GM20431 (cell line): ENCODE results near the gene CRHR2.

Experiments
- in situ Hi-C: fragments of 300-500 bp; cut with MseI, MboI; formaldehyde crosslinking; loops from one replicate; pipeline ENCODE4 v1.15.0; 2020; ENCODE audit warnings: low sequenced_read_pairs; ENCODE audit not compliant: unreplicated experiment

Gene CRHR2

DNA sequence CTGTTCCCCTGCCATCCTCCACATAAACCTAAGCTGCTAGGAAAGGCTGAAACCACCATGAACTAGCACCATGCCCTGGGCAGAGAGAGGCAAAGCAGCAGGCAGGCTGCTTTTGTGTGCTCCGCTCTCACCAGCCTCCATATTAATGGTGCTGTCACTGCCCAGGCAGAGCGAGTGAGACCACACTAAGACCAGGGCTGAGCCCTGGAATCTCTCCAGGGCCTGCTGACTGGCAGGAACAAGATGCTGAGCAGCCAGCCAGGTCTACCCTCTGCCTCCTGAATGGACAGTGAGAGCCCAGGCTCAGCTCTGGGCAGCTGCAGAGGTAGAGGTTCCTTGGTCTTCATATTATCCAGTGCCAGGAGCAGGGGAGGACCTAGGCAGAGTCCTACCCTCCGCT lies 1.6 kb upstream of the CRHR2 start:
- in situ Hi-C loops: no loop called here

DNA sequence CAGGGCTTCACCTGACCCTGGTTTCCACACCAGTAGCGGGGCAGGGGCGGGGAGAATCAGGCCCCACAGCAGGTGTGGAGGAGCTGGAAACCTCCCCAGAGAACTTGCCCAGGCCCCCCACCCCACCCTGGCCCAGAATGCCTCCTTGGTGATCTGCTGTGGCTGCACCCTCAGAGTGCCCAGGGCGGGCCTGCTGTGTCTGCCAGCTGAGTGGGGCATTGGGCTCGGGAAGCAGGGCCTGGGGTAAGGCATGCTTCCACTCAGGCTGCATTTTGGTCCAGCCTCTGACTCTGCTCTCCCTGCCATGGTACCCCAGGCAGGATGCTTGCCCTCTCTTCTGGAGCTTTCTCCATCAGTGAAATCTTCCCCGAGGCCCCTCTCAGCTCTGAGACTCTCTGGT lies 1.1 kb upstream of the CRHR2 start:
- in situ Hi-C loops: no loop called here

DNA sequence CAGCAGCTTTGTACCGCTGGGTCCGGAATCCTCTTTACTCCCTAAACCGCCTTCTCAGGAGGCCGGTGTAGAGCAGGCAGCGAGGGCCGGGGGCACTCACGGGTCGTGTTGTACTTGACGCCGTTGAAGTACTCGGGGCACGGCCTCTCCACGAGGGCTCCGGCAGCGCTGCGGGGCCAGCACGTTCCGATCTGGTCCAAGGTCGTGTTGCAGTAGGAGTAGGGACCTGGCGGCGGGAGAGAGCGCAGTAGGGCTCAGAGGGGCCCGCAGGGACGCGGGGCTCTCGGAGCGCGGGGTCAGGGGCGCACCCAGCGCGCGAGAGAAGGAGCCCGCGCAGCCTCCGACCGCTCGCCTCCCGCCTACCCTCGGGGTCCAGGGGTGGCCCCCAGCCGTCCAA lies 443 bp downstream of the CRHR2 start:
- in situ Hi-C loops: no loop called here

DNA sequence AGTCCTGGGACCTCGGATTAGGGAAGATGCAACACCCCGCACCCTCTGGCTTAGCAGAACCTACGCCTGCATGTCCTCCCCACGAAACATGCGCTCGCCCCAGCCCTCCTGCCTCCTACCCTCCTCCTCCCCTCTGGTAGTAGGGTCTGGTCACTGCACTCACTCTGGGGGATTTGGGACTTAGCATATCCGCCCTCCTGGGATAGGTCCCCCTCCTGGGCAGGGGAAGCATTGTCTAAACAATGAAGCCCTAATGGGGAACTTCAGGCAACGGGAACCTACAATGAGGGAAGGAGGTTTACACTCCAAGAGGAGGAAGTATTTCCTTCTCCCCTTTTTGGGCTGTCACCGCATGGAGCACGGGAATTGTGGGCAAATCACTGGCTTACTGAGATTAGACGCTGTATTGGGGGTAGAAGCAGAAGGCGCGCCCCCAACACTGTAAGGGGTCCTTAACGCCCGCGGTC lies 892 bp downstream of the CRHR2 start:
- in situ Hi-C loops: no loop called here

DNA sequence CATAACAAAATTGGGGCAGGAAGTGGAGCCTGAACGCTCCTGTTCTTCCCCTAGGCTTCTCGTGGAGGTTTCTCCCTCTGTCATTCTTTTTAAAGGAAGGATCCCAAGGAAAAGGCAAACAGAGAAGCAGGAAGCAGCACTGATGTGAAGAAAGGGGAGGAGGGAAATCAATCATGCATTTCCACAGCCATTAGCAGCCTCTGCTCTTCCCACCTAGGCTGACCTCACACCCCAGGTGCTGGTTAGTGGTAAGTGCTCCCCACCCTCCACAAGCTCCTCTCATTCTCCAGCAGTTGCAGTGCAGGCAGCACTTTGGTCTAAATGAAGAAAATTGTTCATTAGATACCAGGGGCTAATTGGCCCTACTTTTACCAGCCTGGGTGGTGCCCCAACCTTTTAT lies 2.6 kb downstream of the CRHR2 start:
- in situ Hi-C loops: no loop called here

DNA sequence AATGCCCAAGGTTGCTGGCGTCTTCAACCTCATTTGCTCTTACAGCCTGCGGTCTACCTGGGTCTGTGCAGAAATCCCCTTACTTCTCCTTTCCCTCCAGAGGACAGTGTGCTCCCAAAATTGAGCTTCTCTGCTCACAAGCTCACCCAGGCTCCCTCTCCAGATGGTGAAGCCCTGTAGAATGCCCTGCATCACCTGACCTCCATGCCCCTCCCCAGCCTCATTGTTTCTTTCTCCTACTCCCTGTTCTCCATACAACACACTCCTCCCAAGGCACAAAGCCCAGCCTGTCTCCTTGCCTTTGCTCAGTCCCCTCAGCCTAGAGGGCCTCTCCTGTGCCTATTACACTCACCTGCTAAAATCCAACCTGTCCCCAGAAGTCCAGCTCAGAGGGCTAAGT lies 3.5 kb downstream of the CRHR2 start:
- in situ Hi-C loops: no loop called here

DNA sequence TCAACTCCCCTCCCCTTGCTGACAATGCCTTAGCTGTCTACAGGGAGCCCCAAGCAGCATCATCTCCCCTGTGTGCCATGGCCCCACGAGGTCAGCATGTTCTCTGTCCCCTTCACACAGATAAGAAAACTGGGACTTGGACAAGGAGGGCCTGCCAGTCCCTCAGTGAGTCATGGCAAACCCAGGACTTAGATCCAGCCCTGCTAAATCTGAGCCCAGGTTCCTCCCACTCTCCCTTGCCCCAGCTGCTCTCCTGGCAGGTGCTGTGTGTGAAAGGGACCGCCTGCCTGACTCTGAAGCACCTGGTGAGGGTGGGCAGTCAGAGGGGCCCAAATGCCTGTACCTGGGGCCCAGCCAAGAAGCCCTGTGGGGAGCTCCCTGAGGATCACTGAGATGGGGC lies 7.4 kb downstream of the CRHR2 start:
- in situ Hi-C loops: no loop called here

DNA sequence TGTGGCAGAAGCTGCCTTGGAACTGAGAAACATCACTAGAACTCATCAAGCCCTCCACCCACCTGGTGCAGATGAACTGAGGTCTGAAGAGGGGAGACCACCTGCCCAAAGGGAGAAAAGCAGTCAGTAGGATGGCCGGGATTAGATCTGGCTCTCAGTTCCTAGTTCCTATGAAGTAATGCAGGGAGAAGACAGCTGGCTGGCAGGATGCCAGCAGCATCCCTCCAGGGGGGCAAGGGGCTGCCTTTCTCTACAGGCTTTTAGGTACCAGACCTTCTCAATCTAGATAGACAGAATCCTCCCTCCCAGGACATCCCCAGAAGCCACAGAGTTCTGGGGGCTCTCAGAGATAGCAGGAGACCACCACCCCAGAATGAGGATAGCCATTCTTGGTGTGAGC lies 7.8 kb downstream of the CRHR2 start:
- in situ Hi-C loops: no loop called here

DNA sequence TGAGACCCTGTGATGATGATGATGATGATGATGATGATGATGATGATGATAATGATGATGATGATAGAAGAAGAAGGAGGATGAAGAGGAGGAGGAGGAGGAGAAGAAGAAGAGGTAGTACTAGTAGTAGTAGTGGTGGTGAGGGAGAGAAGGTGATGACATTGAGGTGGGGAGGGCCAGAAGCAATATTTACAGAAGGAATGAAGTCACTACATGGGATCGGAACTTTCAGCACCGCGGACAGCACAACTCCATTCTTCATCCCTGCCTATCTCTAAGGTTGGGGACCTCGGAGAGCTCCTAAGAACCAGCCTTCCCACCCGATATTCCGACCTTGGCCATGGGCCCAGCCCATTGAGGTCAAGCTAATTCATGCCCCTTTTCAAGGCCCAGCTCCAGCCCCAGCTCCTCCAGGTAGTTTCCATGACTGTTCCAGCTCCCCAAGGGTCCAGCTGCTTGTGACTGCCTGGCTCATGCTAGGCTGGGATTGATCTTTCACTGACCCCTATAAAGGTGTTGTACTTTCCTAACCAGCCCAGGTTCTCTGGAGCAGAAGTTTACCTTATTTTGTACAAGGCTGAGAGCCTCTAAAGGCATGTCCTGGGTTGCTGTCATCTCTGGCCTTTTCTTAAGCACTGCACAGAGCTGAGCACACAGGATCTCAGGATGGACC lies 10.3 kb downstream of the CRHR2 start:
- in situ Hi-C loops: no loop called here

DNA sequence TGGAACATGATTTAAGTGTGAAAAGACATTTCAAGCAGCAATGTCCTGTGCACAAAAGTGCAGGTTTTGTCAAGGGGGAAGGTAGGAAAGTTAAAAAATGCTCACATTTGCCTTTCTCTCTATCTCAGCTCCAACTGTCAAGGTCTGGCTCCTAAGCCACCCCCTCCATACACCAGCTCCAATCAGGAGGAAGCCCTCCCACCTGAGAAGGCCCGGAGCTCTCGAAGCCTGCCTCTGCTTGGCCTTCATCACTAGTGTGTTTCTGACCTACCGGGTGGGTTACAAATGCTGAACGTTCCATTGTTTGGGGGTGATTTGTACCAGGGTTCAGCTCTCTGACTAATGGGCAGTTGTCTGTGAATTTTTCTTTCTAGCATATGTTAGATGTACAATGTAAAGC lies 14.2 kb downstream of the CRHR2 start:
- in situ Hi-C loops: no loop called here

DNA sequence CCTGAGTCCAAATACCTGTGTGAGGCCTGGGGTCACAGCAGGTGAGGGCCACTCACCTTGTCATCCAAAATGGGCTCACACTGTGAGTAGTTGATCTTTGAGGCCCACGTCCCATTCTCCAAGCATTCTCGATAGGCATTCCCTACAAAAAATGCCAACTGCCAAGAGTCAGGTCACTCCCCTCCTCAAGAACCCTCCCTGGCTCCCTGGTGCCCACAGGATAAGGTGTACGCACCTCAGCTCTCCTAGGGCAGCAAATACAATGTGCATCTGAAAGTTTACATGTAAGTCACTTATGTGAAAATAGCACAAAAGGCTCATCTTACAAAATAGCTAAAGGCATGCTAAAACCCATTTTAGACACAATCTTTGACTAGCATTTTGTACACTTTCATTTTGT lies 15.1 kb downstream of the CRHR2 start:
- in situ Hi-C loops: no loop called here

DNA sequence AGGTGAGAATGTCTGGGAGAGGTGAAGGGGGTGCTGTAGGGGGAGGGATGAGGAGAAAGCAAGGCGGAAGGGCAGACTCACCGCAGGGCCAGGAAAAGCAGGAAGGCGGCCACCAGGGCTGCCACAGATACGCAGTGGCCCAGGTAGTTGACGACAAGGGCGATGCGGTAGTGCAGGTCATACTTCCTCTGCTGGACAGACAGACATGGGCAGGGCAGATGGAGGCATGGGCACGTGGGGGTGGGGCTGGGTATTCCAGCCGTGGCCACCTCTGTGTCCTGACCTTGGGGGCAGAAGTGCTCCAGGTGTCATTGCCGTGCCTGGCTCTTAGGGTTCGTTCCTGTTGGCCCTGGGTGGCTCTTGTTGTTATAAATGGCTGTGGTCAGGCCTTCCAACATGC lies 16.8 kb downstream of the CRHR2 start:
- in situ Hi-C loops: no loop called here

DNA sequence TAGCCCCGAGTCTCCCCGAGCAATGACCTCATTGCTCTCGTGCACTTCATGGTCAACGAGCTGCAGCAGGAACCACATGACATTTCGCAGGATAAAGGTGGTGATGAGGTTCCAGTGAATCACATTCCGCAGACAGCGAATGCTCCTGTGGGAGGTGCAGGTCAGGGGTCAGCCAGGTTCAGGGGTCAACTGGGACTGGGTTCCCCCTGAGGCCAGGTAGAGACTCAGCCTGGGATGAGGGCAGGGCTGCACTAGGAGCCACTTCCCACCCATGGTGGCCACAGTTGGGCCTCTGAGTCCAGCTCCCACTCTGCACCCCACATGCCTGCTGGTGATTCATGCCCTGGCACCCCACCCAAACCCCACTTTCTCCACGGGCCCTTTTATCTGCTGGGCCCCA lies 17.2 kb downstream of the CRHR2 start:
- in situ Hi-C loops: no loop called here

DNA sequence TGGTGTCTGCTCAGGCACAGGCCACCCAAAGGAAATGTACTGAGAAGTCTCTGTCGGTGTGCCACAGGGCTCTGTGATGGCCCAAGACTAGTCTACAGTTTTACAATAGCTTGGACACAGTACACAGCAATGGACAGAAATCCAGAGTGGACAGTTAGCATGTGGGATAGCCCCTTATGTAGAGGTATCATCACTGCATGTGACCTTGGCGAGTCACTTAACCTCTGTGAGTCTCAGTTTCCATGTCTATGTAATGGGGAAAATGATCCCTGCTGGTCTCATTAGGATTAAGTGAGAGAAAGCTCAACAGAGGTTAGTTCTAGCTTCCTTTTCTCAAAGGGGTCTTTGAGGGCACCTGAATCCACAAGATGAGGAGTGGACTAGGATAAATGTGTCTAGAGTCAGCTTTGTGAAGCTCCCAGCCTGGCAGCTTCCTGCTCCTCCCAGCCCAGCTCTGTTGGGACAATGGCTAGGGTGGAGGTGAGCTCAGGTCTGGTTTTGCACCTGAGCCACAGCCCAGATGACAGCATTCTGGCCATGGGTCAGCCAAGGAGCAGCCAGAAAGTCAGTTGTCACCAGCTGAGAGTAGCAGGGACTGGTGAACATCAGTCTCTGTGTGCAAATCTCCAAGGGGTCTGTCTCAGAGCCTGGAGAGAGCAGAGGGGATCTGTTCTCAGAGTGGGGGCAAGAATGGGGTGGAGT lies 17.9 kb downstream of the CRHR2 start:
- in situ Hi-C loops: no loop called here

DNA sequence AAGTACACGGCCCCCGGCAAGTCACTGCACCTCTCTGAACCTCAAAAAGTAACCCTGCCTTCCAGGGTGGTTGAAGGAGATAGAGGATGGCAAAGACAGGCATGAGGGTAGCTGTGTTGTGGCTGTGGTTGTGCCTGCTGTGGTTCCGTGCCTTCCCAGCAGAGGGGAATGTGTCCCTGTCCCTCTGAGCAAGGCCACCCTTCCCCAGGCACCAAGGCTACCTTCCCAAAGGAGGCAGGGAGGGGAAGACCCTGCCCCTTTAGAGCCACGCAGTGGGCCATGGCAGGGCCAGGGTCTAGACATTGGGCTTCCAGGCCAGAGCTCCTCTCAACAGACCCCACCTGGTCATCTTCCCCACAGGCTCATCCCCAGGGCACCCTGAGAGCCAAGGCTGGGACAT lies 18.8 kb downstream of the CRHR2 start:
- in situ Hi-C loops: no loop called here

DNA sequence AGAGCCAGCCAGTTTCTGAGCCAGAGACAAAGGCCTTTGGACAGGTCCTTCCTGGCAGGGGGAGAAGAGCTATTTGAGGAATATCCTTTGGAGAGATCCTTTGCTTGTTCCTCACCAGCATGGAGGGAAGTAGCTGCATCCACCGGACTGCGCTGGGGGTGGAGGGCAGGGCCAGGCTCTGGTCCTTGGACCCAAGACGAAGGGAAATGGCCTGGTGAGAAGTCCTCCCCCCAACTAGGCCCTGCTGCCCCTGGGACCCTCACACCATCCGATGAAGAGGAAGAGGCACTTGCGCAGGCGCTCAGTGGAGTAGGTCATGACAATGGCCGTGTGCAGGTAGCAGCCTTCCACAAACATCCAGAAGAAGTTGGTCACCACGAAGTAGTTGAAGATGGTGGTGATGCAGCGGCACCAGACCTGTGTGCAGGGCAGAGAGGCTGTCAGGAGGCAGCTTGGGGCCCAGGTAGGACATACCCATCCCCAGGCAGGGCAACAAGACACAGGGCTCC lies 19.8 kb downstream of the CRHR2 start:
- in situ Hi-C loops: no loop called here

DNA sequence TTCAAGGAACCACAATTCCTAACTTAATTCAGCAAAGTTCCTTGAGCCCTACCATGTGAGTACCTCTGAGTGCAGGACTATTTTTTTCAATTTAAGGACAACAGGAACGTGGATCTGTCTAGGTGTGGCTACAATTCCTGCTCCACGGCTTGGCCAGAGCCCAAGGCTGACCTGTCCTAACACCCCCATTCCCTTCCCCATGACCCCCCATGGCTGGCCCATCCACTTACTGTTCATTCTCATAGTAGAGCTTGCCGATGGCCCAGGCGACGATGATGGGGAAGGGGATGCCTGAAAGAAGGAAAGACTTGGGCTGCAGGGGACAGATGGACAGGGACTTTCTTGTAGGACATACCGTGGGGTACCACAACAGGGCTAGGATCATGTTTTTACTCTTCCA lies 20.3 kb downstream of the CRHR2 start:
- in situ Hi-C loops: no loop called here

DNA sequence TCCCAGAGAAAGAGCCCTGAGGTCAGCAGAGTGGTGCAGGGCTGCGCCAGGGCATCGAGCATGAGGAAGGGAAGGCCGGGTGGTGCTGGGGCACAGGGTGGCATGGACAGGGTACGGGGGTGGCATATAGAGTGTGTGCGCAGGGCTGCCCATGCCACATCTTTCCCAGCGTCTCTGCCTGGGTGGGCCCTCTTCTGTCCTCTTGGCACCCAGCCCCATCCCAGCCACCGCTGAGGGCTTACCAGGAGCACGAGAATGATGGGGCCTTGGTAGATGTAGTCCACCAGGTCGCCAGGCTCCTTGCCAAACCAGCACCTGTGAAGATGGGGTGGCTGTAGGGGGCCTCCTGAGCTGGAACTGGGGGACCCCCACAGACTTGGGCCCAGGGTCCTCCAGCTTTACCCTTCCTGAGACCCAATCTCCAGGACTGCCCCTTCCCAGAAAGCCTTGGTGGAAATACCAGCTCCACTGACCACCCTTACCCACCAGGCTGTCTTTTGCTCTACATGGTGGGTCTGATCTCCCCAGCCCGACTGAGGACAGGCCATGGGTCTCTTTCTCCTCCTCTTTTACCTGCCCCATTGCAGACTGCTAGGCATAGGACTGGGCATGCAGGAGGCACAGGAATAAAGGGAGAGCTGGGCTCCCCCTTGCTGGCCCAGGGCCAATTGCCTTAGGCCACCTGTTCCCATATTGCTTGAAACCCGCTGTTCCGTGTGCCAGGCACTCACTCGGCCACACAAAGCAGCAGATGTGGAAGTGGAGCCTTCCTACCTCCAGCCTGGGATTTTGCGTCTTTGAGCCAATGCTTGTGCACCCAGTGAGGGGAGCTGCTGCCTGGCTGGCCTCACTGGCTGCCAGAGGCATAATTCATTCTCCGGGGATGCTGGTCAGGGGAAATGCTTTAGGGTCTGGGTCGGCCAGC lies 21.7 kb downstream of the CRHR2 start:
- in situ Hi-C loops: no loop called here

DNA sequence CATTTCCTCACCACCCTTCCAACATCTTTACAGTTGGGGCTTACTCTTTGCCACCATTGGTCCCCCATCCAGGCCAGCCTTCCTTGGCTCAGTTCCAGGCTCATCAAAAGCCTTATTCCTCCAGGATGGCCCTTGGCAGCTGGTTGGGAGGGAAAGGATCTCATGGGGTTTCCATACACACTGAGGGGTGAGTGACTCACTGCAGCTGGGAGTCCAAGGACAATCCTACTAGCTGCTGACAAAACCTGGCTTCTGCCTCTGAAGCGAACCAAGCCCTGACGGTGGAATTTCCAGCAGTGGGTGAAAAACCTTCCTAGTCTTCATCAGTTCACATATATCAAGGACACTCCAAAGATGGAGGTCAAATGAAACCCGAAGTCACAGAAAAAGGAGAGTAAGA lies 22.9 kb downstream of the CRHR2 start:
- in situ Hi-C loops: no loop called here

DNA sequence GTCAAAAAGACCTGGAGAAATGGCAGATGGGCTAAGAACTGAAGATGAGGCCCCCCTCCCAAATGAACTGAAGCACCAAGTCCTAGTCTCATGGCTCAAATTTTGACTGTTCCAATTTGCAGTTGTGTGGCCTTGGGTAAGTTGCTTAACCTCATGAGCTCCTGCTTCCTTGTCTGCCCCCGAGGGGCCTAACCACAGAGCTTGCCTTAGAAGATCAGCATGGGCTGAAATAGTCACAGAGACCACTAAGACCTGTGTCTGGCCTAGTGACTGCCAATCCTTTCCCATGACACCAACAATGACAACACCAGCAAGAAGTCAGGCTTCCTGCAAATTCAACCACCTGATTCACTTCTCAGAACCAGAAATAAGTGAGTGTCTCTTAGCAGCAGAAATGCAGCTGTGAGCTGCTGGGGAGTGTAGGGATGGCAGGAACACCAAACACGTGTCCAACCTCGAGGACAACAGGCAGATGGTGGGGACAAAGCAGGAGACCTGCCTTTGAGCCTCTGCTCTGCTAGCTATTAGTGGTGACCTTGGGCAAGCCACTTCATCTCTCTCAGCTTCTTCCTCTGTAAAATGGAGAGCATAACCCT lies 23.7 kb downstream of the CRHR2 start:
- in situ Hi-C loops: no loop called here
